Activated CD4-positive, CD25-positive, alpha-beta regulatory T cell treated with anti-CD3 and anti-CD28 coated beads, Interleukin-2, amount 50 U/mL, for 24 hours (primary cell): ENCODE data around the gene ARHGEF10L.

Experiments
- ATAC-seq, 2 donors: fragments of 150-1000 bp; cut with Tn5 transposase; one replicate each; pipeline ENCODE4 v1.10.0; 2021; ENCODE audit warnings: mild to moderate bottlenecking in 1 of 2, moderate library complexity in 1 of 2

ARHGEF10L gene

GRCh38 chr1:17569200-17570139 is 30.0 kb downstream of the ARHGEF10L start:
- no peak for ATAC-seq

DNA sequence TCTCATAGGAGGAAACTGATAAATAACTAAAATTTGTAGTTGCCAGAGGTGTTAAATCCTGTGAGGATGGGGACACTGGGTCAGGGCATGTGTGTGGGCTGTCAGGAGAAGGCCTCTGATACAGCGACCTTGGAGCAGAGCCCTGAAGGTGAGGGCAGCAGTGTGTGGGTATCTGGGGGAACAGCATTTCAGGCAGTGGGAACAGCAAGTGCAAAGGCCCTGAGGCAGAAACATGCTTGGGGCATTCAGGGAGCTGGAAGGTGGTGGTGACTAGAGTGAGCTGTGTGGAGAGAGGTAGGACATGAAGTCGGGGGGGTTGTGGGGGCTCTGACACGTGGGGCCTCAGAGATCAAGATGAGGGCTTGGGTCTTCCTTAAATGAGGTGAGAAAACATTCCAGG is 30.7 kb downstream of the ARHGEF10L start:
- no peak for ATAC-seq

DNA sequence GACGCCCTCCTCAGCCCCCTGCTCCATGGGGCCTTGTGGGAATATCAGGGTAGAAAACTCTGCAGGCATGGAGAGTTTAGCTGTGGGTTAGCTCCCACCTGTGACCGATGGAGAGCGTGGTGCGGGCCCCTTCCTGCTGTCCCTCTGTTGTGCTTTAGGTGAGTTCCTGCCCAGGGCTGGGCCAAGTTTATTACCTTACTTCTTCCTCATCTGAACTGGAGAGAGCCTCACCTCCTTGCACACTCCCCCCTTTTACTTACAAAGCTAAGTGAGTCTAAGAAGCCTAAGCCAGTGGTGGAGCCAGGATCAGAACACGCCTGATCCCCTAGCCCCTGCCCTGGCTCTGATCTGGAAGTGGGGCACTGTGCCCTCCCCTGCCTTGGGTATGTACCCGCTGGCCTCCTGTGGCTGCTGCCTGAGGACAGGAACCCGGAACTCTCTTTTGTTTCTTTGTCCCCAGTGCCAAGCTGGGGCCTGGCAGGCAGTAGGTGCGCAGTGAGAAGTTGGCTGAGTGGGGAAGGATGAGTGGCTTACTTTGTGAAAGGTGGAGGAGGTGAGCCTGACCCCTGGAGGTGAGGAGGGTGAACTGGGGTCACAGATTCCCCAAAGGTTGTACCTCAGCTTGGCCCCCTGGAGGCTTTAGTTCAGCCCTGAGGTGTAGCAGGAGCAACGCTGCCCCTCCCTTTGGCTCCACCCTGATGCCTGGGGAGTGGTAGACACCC is 32.9 kb downstream of the ARHGEF10L start:
- no peak for ATAC-seq

GRCh38 chr1:17573518-17574041 is 34.1 kb downstream of the ARHGEF10L start:
- no peak for ATAC-seq

GRCh38 chr1:17574516-17574915 is 35.0 kb downstream of the ARHGEF10L start:
- ATAC-seq, result no peak

GRCh38 chr1:17575797-17576518 is 36.5 kb downstream of the ARHGEF10L start:
- ATAC-seq, result no peak

DNA sequence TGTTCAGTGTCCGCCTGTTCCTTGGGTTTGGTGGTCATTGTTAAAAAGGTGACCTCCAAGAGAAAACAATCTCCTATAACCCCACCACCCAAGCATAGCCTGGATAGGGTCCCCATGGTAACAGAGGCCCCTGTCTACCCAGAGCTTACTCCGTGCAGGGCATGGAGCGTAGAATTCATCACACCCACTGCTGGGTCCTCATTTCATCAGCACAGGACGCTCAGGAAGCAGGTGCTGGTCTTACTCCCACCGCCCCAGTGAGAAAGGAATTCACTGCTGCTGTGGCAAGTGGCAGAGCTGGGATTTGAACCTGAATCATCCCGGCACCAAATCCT is 37.0 kb downstream of the ARHGEF10L start:
- ATAC-seq, result no peak

GRCh38 chr1:17577907-17578297 is 38.4 kb downstream of the ARHGEF10L start:
- ATAC-seq, result no peak

DNA sequence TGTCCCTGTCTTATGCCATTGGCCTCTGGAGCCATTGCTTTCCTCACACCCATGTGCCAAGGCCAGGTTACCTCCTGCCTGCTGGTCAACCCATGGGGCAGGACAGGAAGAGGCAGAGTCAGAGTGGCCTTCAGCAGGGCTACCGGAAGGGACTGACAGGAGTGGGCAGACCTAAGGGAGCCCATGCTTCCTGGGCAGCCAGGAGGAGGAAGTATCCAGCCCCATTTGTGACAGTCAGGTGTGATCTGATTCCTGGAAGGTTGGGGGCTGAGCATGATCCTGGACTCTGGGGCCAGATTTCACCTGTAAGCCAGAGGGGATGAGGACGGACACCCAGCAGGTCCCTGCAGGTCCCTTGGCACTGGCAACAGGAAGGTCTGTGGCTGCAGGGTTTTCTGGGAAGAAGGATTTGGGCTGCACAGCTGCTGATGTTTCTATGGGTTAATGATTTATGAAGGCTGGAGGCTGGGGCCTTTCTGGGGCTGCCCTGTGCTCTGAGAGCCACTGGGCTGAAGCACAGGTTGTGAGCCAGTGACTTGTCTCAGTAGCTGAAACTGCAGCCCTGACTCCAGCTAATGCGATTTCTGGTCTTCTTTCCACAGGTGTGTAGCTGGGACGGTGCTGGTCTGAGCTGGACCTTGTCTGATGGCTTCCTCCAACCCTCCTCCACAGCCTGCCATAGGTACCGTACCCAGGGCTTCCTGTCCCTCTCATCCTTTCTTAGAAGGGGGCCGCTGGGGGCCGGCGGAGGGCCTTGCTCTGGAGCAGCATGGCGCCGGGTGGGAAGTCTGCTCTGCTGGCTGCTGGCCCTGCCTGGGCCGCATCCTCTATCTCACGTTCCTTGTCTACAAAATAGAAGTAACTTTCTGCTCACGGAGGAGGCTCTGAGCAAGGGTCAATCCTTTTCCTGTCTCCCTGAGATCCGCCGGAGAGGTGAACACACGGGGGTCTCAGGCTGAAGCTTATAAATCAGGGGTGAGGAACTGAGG is 40.7 kb downstream of the ARHGEF10L start:
- ATAC-seq, result no peak

DNA sequence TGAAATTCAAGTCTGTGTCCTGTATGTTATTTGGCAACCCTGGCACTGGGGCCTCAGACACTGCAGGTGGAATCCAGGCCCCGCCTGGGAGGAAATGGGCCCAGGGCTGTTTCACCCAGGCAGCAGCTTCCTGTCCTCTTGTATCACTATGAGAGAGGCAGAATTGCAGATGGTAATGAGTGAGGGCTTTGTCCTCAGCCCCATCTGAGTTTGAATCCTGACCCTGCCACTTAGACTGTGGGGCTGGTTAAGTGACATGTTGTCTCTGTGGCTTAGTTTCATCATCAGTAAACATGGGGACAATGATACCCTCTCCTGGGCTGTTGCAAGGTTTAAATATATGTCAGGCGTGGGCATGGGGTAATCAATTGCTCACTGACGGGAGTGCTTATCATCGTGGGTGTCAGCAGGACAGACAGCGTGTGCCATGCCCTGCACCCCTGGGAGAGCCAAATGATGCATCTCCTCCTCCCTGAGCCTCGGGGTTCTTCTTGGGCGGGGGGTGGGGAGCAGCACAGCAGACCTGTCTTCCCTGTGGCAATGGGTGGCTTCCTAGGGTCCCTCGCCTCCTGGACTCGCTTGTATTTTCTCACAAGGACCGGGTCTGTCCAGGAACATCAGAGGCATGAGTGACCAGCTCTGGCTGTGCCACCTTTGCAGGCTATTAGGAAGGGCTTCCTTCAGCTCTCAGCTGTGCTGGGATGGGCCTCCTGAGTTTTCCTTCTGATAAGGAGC is 42.1 kb downstream of the ARHGEF10L start:
- no peak for ATAC-seq

DNA sequence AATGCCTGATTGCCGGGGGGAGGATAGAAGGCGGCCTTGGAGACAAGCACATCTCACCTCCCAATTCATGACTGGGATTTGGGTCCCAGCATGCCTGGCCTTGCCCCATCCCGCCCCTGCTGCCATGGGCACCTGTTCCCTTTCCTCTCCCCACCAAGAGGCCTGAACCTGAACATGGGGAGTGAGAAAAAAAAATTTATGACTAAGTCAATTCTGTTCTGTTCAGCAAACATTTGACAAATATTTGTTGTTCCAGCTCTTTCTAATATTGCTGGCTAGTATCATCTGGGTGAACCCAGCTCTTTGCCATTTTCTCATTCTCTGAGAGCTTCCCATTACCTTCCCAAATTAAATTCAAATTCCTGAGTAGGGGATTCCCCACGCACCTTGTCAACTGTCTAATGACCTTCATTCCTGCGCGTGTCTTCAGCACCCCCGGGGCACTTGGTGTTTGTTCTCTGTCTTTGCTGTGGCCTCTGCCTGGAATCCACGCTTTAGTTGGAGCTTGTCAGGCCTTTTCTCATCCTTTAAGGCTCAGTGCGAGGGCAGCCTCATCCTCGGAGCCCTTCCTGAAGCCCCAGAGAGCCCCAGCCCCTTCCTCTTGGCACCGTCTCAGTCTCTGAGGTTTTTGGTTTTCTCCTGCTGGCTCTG is 42.8 kb downstream of the ARHGEF10L start:
- no peak for ATAC-seq

DNA sequence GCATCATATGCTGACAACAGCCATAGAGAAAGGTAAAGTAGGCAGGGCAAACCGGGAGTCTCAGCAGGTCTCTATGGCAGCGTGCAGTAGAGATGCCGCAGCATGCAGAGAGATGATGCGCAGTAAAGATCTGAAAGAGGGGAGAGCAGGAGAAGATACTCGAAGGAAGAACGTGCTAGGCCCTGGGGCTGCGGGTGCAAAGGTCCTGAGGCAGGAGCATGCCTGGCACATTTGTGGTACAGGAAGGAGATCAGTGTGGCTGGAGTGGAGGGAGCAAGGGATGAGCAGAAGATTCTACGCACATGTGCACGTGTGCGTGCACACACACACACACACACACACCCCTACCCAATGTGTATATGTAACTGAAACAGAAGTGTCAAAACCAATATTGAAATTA is 45.0 kb downstream of the ARHGEF10L start:
- no peak for ATAC-seq

GRCh38 chr1:17585266-17585987 is 45.9 kb downstream of the ARHGEF10L start:
- ATAC-seq, result no peak

- ATAC-seq, result no peak
Measured at GRCh38 chr1:17586172-17586964, 46.9 kb downstream of the ARHGEF10L start.

- ATAC-seq, result no peak
Measured at GRCh38 chr1:17587693-17588047, 48.2 kb downstream of the ARHGEF10L start.

DNA sequence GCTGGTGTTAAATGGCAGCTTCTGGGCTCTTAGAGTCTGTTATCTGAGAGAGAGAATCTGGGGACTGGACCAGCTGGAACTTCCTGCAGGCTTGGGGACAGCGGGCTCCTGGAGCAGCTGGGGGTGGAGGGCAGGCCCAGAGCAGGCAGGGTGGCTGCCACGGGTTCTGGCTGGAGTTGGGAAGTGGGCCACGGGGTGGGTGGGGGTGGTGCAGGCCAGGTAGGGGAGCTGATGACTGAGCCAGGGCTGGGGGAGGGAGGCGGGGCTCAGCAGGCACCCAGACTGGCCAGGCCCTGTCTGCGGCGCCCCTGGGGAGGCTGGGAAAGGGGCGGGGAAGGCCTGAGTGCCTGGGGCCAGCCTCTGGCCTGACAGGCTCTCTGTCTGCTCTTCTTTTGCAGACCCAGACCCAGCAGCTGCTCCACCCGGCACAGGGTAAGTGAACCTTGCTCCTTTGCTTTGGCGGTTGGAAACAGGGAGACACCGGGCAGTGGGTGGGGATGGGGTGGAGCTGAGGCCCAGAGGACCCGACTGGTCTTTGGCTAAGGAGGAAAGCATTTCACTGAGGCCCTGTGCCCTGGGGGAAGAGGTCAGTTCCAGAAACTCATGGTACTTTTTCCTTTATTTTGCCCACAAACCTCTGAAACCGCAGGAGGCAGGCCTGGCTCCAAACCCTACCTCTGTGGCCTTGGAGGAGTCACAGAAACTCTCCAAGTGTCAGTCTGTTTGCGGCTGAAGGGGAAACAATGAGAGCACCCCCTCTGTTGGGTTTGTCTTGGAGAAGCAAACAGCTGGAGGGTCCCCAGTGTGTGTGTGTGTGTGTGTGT is 48.8 kb downstream of the ARHGEF10L start:
- no peak for ATAC-seq

GRCh38 chr1:17591814-17592430 is 52.4 kb downstream of the ARHGEF10L start:
- ATAC-seq, result no peak

DNA sequence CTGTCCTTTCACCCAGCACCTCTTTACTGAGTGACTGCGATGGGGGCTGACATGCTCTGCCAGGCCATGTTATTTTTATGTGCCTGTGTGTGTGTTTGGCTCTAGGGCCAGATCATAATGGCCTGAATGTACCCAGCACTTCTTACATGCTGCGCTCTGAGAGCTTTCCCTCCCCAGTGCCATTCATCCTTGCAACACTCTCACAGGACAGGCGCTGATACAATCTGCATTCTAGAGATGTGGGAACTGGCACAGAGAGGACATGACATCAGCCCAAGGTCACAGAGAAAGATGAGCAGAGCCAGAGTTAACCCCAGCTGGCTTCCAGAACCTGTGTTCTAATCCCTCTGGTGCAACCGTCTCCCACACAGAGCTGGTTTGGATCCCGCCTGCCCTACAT is 54.5 kb downstream of the ARHGEF10L start:
- no peak for ATAC-seq
